ENCODE measurements around the gene XPNPEP1.

The XPNPEP1 gene

DNA sequence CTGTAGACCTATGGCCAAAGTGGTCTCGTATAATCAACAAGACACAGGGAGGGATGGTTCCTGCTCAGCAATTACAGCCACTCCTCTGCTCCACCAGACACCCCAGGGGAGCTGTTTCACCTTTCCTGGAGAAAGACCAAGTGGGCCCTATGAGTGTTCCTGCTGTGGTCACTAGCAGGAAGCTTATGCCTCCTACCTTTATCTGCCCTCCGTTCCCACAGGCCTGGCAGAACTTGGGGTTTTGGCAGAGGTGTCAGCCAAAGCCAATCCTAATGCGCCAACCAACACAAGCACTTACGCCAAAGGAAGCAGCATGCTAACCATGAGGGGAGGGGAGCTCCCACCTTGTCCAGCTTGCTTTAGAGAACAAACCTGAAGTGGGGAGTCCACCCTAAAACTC lies 31.2 kb downstream of the XPNPEP1 start:
- DNase-seq, result no peak

DNA sequence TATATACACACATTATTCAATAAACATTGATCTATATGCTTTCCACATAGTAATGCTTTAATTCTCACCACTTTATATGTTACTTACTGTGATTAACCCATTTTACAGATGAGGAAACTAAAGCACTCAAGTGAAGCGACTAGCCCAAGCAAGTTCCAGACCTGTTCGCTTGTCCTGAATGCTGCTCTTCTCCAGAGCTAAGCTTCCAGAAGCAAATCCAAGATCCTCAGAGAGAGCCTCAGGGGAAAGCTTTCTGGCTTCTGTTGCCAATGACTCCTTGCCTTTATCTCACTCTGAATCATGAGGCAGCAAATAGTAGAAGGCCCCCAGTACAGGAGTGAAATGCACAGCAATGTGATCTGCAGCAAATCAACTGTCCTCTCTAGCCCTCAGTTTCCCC lies 32.2 kb downstream of the XPNPEP1 start:
- no peak for DNase-seq

DNA sequence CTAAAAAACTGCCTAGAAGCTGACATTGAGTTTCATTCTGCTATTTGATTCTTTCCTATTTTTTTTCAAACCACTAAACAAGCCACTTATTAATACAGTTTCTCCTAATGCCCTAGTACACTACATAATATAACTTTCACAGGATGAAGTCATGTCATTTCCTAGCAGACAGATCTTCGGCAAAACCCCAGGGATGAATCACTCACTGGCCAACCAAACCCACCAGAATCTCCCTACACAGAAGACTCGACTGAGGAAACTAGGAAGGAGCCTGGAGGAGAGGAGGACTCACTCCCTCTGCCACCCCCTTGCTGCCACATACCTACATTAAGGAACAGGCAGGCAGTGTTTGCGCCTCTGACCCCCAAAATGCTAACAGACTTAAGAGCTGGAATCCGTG lies 33.4 kb downstream of the XPNPEP1 start:
- DNase-seq, result no peak

DNA sequence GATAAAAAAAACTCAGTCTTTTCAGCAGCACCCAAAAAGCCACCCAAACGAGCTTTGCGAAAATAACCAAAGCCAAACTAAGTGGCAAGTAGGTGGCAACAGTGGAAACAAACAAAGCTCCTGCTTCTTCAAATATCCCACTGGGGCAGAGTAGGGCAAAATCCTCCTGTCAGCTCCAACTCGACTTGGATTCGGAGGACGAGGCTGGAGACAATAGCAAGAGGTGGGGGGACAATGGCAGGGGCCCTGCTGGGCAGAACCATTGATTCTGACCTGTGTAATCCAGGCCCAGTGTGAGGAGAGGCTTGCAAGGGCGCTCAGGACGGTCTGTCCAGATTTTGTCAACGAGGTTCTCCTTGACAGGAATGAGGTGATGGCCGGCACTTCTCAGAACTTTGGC lies 35.5 kb downstream of the XPNPEP1 start:
- no peak for DNase-seq

DNA sequence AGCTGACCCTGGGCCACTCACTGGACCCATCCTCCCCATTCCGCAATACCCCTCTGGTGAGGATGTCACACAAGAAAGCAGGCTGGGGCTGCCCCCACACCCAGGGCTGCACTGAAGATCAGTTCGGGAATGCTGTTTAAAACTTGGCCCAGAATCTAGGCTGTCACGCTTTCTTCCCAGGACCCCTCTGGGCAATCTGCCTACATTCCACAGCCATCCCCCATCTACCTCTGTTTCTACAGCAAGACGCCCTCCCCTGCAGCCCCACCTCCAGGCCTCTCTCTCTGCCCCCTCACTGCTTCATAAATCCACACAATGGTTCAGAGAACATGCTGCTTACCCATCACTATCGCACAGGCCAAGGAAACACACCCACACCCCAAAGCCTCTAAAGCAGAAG lies 36.1 kb downstream of the XPNPEP1 start:
- no peak for DNase-seq

DNA sequence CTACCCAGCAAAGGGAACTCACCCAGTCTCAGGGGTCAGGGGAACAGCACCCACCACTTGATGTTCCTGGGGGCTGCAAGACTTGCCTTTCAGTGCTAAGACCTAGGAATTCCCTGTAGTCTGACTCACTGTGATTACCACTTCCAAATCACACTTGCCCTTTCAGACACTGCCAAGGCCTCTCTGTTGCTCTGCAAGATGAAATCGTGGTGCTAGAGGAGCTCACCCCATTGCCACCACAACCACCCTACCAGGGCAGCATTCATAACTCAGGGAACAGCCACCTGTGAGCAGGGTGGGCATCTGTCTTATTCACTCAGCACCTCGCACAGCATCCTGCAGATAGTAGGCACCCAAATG lies 36.5 kb downstream of the XPNPEP1 start:
- DNase-seq, result no peak

DNA sequence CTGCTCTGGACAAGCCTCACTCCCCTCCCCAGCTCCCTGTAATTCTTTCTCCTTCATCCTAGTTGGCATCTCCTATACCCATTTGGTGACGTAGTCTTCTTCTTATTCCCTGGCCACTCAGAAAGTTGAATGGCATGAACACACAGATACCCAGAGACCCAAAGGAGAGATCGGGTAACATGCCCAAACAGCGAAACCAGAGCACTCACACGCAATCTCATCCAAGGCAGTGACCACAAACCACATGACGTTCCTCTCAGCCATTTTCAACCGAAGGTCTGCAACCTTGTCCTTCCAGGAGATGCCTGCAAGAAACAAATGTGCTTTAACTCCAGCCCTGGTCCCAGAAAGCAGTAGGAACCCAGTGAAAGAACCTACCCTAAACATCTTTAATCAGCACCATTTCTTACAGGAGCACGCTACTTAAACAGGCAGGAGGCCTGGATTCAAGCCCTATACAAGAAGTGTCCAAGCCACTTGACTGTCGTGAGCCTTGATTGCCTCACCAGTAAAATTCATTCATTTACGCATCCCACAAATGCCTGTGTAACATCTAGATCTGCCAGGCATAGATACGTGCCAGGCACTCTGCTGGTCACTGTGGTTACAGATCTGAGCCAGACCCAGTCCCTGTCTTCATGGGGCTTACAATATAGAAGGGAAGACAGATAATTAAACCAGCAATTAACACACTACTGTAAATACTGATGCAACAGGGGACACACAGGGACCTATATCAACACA lies 37.1 kb downstream of the XPNPEP1 start:
- DNase-seq, result no peak

DNA sequence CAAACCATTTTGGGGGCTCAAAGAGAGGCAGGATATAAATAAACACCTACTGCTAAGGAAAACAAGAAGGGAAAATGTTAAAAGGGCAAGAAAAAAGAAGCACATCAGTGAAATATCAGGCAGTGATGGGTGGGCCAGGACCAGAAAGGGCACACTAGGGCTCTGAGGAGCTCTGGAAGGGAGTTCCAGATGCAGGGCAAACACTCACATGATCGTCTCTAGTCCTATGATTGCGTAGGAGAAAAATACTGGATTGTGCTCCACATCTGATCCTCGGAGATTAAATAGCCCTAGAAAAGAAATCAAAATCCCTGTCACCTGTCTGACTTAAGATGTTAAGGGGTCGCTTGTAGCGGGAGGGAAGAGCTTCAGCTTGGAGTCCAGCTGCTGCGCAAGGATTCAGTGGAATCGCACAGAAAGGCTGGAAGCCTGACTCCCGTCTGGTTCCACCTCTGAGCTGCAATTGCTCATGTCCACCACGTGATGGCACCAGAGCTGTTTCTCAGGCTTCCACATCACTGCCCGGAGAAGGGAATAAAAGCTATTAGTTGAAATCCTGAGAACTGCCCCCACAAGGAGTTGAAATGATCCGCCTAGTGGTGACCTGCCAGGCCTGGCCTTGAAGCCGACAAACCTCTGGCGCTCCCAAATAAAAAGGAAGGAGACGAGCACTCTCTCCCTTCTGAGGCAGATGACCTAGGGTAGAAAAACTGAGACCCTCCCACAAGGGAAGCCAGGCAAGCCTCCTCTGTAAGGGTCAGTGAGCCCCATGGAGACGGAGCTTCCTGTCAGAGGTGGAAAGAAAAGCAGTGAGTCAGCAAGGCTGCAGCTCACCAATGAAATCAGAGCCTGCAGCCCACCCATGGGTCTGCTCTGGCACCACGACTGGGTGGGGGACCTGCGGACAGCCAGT lies 39.2 kb downstream of the XPNPEP1 start:
- DNase-seq, result peak; percentile 29

DNA sequence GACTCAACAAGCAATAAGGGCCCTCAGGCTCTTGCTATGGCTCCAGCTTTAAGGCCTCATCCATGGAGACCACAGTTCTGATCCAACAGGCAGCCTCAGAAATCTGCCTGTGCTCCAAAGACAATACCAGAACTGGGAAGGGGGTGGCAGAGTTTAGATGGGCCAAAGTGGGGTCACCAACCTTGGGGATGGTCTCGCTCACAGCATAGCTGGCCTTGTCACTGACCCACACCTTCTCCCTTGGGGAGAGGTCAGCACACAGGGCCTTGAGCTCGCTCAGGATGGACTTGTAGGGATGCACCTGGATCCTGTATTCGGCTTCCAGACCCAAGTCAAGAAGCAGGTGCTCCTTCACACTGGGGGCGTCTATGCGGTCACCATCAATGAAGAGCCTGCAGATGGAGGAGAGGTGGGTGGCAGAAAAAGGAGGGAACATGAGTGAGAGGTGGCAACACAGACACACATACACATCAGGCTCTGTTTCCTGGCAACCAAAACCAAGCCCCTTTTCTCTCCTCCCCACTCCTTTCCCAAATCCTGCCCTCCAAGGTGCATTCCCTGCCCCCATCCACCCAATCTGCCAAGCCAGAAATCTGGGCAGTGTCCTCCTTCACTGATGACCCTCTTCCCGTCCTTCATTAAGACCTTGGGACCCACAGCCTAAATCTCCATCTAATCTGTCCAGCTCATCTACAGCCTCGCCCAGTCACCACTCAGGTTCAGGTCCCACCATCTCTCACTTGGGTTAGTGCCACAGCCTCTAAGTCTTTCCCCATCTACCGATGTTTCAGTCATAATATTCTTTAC lies 40.9 kb downstream of the XPNPEP1 start:
- no peak for DNase-seq

DNA sequence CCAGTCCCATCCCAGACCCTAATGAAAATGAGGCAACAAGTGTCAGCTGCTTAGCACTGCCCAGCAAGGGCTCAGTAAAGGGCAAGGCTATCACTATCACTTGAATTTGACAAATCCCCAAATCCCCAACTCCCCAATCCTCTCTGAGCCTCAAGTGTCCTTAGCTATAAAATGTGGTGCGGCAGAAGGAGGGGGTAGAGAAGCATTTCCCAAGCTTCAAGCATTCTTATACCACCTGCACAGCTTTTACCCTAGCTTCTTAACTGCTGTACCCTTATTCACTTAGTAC lies 41.6 kb downstream of the XPNPEP1 start:
- no peak for DNase-seq

DNA sequence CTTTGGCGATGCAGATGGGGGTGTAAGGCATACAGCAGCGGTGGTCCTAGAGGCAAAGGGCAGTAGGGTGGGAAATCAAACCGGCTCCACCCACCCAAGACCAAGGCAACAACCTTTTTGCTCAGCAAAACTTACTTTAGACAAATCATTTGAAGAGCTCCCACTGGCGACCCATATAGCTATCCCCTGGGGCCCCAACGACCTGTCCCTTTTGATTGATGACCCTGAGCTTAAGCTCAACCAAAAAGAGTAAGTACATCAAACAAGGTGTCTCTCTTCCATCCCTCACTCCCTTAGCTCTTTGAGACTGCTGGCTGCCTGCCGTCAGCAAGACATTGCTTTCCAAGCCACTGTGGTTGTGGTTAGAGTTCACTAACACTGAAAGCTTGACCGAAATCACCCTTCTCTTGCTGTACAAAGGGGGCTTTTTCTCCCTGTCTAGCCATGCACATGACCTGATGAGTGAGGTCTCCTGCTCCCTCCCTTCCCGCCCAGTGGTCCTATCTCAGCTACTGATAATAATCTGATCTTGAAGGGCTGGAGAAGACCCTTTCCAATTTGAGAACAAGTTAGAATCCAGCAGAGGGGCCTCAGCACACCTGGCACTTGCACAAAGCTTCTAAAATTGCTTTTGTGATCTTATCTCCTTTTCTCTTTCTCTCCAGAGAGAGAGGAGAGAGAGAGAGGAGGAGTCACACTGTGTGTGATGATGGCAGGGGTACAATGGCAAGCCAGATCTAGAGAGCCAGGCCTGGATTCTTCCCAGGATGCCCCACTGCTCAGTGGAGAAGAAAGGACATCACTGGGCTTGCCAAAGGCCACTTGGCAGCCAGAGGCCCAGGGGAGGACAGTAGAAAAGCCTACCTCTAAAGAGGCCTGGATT lies 42.2 kb downstream of the XPNPEP1 start:
- no peak for DNase-seq

DNA sequence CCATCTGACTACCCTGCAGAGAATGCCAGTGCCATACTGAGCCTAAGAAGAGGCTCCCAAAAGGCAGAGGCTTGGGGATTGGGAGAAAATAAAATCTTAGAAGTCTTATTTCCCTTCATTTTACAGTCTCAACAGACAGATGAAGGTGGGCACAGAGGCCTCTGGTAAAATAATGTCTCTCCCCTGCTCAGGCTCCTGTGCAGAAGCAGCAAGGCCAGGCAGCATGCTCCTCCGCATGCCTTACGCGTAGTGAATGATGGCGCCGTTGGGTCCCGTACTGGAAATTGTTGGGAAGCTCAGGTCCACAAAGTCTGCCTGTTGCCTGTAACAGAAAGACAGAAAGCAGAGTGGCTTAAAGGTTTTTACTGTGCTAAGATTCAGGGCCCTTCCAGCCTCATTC lies 45.8 kb downstream of the XPNPEP1 start:
- no peak for DNase-seq

DNA sequence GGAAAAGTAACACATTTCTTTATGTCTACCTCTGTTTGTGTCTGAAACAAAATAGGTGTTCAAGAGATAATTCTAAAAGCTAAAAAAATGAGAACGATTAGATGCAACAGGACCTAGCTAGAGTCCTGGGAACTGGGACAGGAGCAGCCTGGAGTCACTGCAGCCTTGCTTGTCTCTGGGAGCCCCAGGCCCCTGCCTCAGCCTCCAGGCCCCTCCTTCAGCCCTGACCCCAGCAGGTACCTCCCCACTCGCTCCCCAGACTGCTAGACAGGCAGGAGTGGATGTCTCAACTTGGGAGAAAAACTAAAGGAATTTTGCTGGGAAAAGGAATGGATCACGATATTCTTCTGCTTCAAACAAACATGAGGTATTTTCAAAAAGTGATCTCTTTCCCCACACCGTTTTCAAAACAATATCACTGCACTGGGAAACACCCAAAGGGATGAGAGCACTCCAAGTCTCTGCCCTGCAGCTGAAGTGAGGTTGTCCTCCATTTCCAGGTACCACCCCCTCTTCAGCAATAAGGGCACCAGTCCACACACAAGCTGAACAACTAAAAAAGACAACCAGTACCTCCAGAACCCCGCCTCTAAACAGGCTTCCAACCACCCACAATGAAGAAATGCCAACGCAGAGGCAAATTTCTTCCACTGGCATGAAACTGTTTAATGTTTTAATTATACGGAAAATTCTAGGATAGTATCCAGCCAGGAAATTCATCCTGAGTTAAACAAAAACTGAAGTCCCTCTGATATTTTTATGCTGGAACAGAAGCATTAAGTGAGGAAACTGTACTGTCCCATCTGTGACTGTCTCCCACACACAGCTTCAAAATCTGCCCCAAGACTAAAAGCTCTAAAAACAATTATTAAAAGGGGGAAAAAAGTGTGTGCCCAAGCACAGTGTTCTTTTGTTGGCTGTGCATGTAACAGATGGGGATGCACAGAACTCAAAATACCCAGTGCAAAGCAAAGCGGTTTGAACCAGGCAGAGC lies 47.2 kb downstream of the XPNPEP1 start:
- no peak for DNase-seq

DNA sequence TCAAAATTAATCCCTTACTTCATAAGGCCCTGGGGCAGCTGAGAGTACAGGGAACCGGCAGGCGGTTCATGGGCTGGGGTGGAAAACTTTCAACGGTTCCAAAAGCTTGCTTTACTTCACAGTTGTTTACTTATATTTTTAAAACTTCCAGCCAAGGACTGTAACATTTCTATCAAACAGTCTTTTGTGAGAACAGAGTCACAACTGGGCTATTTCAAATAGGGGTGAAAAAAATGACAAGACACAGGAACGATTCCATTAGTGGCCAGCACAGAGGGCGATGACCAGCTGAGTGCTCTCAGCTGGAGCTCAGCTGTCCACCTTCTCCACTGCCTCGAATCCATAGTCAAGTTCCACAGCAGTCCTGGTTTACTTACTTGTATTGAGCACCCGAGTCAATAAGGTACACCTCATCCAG lies 48.2 kb downstream of the XPNPEP1 start:
- no peak for DNase-seq

DNA sequence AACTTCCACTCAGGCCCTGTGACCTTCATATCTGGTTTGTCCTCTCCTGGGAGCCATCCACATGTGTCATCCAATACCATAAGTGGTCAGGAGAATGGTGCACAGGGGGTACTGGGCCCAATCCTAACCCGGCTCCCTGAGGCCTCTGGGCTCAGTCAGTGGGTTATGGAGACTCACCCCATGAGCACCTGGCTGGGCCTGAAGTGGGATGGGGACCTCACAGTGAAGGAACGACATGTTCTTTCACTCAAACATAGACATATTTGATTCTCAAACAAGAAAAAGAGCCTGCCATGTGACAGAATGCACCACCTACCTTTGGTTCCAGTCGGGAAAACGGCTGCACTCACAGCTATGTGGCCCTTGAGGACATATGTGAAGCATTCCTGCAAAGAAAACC lies 51.8 kb downstream of the XPNPEP1 start:
- no peak for DNase-seq

DNA sequence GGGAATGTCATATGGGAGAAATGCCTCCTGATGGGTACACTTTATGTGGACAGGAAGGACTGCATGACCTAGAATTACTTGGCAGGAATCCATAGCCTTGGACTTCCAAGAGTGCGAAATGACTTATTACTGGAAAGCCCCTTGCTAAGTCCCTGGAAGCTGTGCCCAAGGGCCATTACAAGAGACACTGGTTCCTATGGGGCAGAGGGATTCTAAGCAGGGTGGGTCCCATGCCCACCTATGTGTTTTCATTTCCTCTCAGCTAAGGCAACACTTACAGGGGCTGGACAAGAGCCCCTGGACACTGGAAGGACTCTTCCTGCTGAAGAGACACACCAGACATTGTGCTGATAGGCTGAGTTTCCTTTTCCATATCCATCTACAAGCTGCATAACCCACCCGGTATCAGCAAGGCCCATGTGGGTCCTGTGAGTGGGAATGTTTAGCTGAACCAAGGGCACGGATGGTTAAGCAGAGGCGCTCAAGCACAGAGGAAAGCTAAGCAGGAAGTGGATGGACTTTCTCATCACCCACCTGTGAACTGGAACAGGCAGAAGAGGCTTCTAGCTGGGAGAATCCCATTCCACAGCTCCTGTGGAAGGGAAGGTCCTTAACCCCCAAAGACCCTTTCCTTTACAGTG lies 56.2 kb downstream of the XPNPEP1 start:
- DNase-seq, result no peak

DNA sequence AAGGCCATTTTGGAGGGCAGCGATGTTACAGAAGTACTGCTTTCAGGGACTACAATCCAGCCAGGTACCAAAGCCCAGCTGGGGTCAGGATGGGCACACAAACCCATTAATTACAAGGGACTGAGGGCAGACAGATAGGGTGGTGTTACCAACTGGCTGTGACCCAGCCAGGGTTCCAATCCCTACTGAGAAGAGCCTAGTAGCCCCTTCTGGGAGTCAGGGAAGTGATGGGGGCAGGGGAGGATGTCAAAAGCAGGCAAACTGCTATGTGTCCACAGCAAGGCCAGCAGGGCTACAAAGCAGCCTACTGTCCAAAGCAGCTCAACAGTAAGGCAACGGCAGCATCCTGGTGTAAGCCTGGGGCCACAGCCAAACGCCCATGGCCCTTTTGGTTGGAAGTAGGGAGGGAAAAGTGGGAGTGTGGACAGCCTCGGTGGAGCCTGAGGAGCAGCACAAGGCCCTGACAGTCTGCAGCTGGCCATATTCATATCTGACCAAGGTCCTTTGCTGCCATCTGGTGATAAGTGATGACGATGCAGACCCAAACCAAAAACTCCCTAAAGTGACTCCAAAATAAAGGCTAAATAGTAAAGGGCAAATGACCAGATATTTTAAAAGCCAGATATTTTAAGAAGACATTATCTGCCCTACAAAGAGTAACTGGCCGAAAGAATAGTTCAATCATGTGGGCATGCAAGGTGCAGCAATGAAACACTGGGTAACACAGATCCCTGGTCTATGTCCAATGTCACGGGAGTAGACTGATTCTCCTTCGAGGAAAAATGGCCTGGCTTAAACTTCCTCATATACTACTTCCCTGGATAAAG lies 56.9 kb downstream of the XPNPEP1 start:
- DNase-seq, result no peak

DNA sequence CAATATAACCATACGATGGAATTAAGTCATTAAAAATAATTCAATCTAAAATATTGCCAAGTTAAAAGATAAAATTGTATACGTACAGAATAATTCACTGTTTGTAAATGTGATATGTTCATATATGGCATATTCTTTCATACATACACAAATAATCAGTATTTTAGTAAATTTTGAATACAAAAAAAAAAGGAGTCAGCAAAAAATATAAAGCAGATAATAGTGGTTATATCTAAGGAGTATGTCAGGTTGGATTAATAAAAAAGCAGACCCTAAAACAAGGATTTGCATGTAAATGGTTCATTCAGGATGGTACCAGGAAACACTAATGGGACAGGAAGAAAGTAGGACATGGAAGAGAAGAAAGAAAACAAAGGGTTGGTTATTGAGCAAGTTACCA lies 59.5 kb downstream of the XPNPEP1 start:
- DNase-seq, result no peak

DNA sequence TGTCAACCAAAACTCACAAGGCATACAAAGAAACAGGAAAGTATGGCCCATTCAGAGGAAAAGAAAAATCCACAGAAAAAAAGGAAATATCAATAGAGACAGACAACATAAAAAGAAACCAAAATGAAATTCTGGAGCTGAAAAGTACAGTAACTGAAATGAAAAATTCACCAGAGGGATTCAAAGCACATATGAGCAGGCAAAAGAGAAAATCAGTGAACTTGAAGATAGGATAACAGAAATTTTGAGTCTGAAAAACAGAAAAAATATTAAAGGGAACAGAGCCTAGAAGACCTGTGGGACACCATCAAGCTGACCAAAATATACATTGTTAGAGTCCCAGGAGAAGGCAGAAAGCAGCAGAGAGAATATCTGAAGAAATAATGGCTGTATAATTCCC lies 60.6 kb downstream of the XPNPEP1 start:
- no peak for DNase-seq

DNA sequence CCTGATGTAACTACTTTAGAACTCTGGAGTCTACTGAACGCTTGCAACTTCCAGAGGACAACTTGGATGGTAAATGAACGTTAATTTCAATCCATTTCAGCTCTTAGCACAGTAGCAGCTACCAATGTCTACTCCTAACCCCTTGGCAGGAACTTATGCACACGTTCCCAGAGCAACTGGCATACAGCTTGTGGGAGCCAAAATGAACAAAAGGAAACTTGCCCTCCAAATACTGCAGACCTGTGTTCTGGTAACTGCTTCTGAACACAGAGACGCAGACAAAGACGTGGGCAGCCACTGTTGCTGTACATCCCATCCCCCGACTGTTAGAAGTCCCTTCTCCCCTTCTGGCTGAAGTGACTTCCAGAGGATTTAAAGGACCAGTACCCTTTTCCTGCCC lies 61.3 kb downstream of the XPNPEP1 start:
- no peak for DNase-seq
